ENCODE data around the gene LRP6. TPM values are rescaled to one million over a fixed set of nuclear protein-coding genes. Genes with fewer than 3 reads are reported as not detected.

LRP6 gene
- total and polyA plus RNA-seq, 4 donors = 9.4 to 125 (median 26.8) TPM

DNA sequence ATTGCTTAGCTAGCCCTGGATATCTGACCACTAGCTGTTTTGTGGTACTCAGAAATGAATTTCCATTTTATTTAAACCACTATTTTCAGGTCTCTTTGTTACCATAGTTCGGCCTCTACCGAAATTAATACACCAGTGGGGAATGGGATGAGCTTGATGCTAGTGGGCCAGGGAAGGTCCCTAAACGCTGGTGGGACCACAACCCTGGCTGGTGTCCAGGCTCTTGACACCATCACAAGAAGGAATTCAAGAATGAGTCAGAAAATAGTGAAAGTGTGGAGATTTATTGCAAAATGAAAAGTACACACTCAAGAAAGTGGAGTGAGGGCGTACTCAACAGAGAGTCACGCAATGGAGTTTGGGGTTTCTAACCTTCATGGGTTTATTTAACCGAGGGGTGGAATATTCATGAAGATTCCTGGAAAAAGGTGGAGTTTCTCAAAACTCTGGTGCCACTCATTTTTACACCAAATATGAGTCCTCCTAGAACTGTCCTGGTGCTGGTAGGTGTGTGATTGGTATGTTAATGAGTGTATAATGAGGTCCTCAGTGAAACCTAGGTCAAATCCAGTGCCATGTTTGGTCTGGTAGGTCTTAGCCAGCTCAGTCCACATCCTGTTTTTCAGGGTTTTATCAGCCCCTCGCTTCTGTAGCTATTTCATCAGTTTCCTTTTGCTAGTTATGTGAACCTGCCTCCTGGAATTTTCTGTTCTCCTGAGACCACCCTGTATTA, 38.9 kb upstream of the LRP6 start:
- peak overlapping the region in 1 of 2 donors; percentile 26 for H3K27ac ChIP-seq (ENCODE audit: low read depth in 1 of 2, low read length in 1 of 2)
- H3K9me3 ChIP-seq (ENCODE audit: control insufficient read depth in 4 of 4, insufficient read depth in 3 of 4, low read length in 3 of 4) = no peaks in the 10 kb centered on the region
- no peaks in the 10 kb centered on the region for H3K4me1 ChIP-seq (ENCODE audit: control insufficient read depth in 5 of 5, insufficient read depth in 5 of 5, low read length in 5 of 5)
- TF ChIP-seq, protein P1, sequence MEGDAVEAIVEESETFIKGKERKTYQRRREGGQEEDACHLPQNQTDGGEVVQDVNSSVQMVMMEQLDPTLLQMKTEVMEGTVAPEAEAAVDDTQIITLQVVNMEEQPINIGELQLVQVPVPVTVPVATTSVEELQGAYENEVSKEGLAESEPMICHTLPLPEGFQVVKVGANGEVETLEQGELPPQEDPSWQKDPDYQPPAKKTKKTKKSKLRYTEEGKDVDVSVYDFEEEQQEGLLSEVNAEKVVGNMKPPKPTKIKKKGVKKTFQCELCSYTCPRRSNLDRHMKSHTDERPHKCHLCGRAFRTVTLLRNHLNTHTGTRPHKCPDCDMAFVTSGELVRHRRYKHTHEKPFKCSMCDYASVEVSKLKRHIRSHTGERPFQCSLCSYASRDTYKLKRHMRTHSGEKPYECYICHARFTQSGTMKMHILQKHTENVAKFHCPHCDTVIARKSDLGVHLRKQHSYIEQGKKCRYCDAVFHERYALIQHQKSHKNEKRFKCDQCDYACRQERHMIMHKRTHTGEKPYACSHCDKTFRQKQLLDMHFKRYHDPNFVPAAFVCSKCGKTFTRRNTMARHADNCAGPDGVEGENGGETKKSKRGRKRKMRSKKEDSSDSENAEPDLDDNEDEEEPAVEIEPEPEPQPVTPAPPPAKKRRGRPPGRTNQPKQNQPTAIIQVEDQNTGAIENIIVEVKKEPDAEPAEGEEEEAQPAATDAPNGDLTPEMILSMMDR (IDR thresholded peaks at IDR 0.05; ENCODE audit: control extremely low read depth, extremely low read depth) = no peak
- H3K9ac ChIP-seq (ENCODE audit: insufficient read depth in 1 of 2, low read length in 2 of 2) = no peak overlapping the region
- WGBS, 2 donors = 66 to 71% methylated on average over 7 of the region's 7 CpGs
- H3K4me3 ChIP-seq = no peak overlapping the region
- peak; percentile 41 for ATAC-seq (ENCODE audit: insufficient read depth, low FRiP score)
- peak in 1 of 3 donors; percentile 39 for DNase-seq
- no peaks in the 10 kb centered on the region for H3K27me3 ChIP-seq (ENCODE audit: control insufficient read depth in 3 of 3, insufficient read depth in 3 of 3, low read length in 2 of 3)
- H3K36me3 ChIP-seq (ENCODE audit: control insufficient read depth in 4 of 4, insufficient read depth in 4 of 4, low read length in 4 of 4) = no peaks in the 10 kb centered on the region

DNA sequence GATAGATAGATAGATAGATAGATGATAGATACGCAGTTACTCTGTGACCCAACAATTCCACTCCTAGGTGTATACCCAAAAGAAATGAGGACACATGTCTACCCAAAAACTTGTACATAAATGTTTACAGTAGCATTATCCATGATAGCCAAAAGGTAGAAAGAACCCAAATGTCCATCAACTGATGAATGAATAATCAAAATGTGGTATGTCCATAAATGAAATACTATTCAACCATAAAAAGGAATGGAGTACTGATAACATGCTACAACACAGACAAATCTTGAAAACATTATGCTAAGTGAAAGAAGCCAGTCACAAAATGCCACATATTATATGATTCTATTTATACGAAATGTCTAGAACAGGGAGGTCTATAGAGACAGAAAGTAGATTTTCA, 36.1 kb upstream of the LRP6 start:
- Histone ChIP-seq H3K9me3 (ENCODE audit: control insufficient read depth in 4 of 4, insufficient read depth in 3 of 4, low read length in 3 of 4) (no peaks in the 10 kb centered on the region), H3K4me1 (ENCODE audit: control insufficient read depth in 5 of 5, insufficient read depth in 5 of 5, low read length in 5 of 5) (no peaks in the 10 kb centered on the region), H3K27ac (ENCODE audit: low read depth in 1 of 2, low read length in 1 of 2) (no peak overlapping the region), H3K4me3 (no peak overlapping the region), H3K36me3 (ENCODE audit: control insufficient read depth in 4 of 4, insufficient read depth in 4 of 4, low read length in 4 of 4) (no peaks in the 10 kb centered on the region), H3K9ac (ENCODE audit: insufficient read depth in 1 of 2, low read length in 2 of 2) (no peak overlapping the region), H3K27me3 (ENCODE audit: control insufficient read depth in 3 of 3, insufficient read depth in 3 of 3, low read length in 2 of 3) (no peaks in the 10 kb centered on the region)
- TF ChIP-seq, protein P1 (IDR thresholded peaks at IDR 0.05; ENCODE audit: control extremely low read depth, extremely low read depth) = no peak
- WGBS, 2 donors = 98% methylated on average over 2 of the region's 2 CpGs
- ATAC-seq (ENCODE audit: insufficient read depth, low FRiP score) = no peak
- DNase-seq = no peak

DNA sequence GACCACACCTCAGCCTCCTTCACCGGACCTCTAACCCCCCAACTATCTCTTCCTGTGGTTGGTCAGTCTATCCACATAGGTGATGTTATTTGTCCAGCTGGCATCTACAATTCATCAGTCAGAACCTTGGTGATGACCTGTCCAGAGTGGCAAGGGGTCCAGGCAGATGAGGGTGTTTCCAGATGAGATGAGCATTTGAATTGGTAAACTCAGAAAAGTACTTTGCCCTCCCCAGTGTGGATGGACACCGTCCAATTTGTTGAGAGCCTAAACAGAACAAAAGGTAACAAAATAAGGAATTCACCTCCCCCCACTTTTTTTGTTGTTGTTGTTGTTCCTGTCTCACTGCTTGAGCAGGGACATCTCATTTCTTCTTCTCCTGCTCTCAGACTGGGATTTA, 34.3 kb upstream of the LRP6 start:
- Histone ChIP-seq H3K4me3 (no peak overlapping the region), H3K27ac (ENCODE audit: low read depth in 1 of 2, low read length in 1 of 2) (no peak overlapping the region), H3K27me3 (ENCODE audit: control insufficient read depth in 3 of 3, insufficient read depth in 3 of 3, low read length in 2 of 3) (no peaks in the 10 kb centered on the region), H3K9me3 (ENCODE audit: control insufficient read depth in 4 of 4, insufficient read depth in 3 of 4, low read length in 3 of 4) (no peaks in the 10 kb centered on the region), H3K36me3 (ENCODE audit: control insufficient read depth in 4 of 4, insufficient read depth in 4 of 4, low read length in 4 of 4) (no peaks in the 10 kb centered on the region), H3K9ac (ENCODE audit: insufficient read depth in 1 of 2, low read length in 2 of 2) (no peak overlapping the region), H3K4me1 (ENCODE audit: control insufficient read depth in 5 of 5, insufficient read depth in 5 of 5, low read length in 5 of 5) (no peaks in the 10 kb centered on the region)
- WGBS, 2 donors = 98 to 100% methylated on average over 2 of the region's 2 CpGs
- no peak for ATAC-seq (ENCODE audit: insufficient read depth, low FRiP score)
- TF ChIP-seq, protein P1 (IDR thresholded peaks at IDR 0.05; ENCODE audit: control extremely low read depth, extremely low read depth) = no peak
- DNase-seq = no peak

Data from lung (tissue), 12 donors.